ENCODE measurements around the gene ZBTB3. TPM values are rescaled to one million over a fixed set of nuclear protein-coding genes. Genes with fewer than 3 reads are reported as not detected.
A peak's percentile ranks its signal among the peaks of the same experiment; 100 is the strongest.

Gene ZBTB3
- 10.6 and 16.8 TPM in 2 replicates for total RNA-seq

- peak; percentile 96 for DNase-seq (ENCODE audit: low read depth)
- no peak for TF ChIP-seq CTCF (conservative IDR thresholded peaks at IDR 0.05; ENCODE audit: low read depth, low read length)
- H3K4me3 ChIP-seq (ENCODE audit: low read depth, low read length) = peak within 1 kb of the TSS; percentile 75
Observed at GRCh38 chr11:62753736-62754603, at the start of gene ZBTB3. TSS of gene ZBTB3 (minus strand) at chr11:62754160. CDS start at chr11:62753664, 496 bp downstream.

DNA sequence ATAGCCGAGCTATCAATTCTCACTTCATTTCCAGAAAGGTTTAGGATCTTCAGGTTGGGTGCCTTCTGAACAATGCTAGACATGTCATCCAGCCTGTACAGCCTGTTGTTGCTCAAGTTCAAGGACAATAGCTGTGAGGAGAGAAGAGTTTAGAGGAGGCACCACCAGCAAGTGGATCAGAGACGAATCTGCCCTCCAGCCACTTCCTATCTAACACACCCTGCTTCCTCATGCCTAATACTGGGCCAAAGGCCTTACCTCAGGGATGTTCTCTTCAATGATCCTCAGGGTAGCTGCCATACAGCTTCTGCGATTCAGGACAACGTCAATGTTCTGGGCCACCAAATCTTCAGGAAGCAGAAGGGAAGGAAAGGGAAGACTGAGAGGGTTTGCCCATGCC, 47.1 kb upstream of the ZBTB3 start:
- TF ChIP-seq CTCF (conservative IDR thresholded peaks at IDR 0.05; ENCODE audit: low read depth, low read length) = no peak
- no peak for DNase-seq (ENCODE audit: low read depth)
- H3K4me3 ChIP-seq (ENCODE audit: low read depth, low read length) = no peak overlapping the region

GRCh38 chr11:62799486-62799885, 45.5 kb upstream of the ZBTB3 start:
- no peak for TF ChIP-seq CTCF (conservative IDR thresholded peaks at IDR 0.05; ENCODE audit: low read depth, low read length)
- H3K4me3 ChIP-seq (ENCODE audit: low read depth, low read length) = no peak overlapping the region
- no peak for DNase-seq (ENCODE audit: low read depth)

- TF ChIP-seq CTCF (conservative IDR thresholded peaks at IDR 0.05; ENCODE audit: low read depth, low read length) = no peak
- no peak for DNase-seq (ENCODE audit: low read depth)
- H3K4me3 ChIP-seq (ENCODE audit: low read depth, low read length) = no peak overlapping the region
Observed at GRCh38 chr11:62796281-62796680, 42.3 kb upstream of the ZBTB3 start.

DNA sequence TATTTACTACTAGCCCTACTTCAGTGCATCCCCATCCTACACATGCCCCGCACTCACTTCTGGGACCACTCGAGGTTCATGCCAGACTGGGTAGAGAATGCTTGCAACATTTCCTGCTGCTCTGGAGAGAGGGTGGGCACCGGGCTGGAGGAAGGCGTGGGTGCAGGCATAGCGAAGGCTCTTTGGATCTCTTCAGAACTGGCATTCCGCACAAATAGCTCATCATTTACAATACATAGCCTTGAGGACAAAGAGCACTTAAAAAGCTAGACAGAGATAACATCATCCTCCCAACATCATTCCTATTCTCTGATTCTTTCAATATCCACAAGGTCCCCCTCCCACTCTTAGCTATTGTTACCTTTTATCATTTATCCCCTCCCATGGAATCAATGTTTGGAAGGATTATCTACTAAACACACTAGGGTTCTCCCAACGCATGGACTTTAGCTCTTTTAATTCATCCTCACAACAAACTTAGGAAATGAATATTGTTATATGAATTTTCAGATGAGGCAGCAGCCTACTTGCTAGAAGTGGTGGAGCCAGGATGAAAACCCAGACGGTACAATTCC, 40.3 kb upstream of the ZBTB3 start:
- no peak for DNase-seq (ENCODE audit: low read depth)
- no peak for TF ChIP-seq CTCF (conservative IDR thresholded peaks at IDR 0.05; ENCODE audit: low read depth, low read length)
- no peak overlapping the region for H3K4me3 ChIP-seq (ENCODE audit: low read depth, low read length)

DNA sequence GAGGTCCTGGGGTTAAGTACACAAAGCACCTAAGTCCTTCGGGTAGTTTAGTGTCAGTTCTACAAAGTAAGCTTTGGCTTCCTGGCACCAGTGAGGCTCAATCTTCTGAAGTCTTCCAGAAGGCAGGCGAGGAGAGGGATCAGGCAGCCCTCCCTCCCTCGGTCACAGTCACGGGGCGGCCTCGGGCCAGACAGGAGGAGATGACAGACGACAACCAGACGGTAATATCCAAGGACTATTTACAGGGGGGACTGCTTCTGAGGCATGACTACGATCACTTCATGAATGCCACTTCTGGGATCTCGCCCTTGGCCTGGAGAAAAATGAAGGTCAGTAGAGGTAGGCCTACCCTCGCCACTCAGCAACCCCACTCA, 38.2 kb upstream of the ZBTB3 start:
- no peak for DNase-seq (ENCODE audit: low read depth)
- peak; percentile 6 for TF ChIP-seq CTCF (conservative IDR thresholded peaks at IDR 0.05; ENCODE audit: low read depth, low read length)
- H3K4me3 ChIP-seq (ENCODE audit: low read depth, low read length) = peak overlapping the region; percentile 95

All from epithelial cell of proximal tubule (primary cell).